ENCODE measurements around the gene NDUFAF2.

- TF ChIP-seq HOXA3 (CRISPR knock-in tag; IDR thresholded peaks at IDR 0.05) (no peak), ZBTB7A (CRISPR knock-in tag; IDR thresholded peaks at IDR 0.05) (no peak), NFKB2 (CRISPR knock-in tag; IDR thresholded peaks at IDR 0.05; ENCODE audit: borderline replicate concordance) (no peak)
Measured at GRCh38 chr5:60972231-60972630, 27.2 kb downstream of the NDUFAF2 start.
